Gastroesophageal sphincter (tissue), 3 donors: ENCODE data around the gene LDLRAD4.

Experiments used
- EP300 ChIP-seq: sonication (generic); formaldehyde crosslinking; IDR thresholded peaks from one replicate; pipeline ENCODE4 v1.6.1; 2017; ENCODE audit warnings: antibody characterized with exemption, mild to moderate bottlenecking
- POLR2A ChIP-seq, 2 donors: fragments of 450-650 bp; IDR thresholded peaks; one replicate each; pipeline ENCODE4 v1.6.1; 2017; ENCODE audit warnings: antibody characterized with exemption in 2 of 2, mild to moderate bottlenecking in 2 of 2, moderate library complexity in 1 of 2
- TF ChIP-seq, protein P1 (sequence below), 4 experiments: fragments of 200-600 bp in 2 of 4; fragments of 450-650 bp in 2 of 4; sonication (generic) in 1 of 4; IDR thresholded peaks; one replicate each; pipeline ENCODE4 v1.5.1; 2017 to 2019; ENCODE audit warnings: antibody characterized with exemption in 4 of 4, mild to moderate bottlenecking in 2 of 4, moderate library complexity in 2 of 4

DNA sequence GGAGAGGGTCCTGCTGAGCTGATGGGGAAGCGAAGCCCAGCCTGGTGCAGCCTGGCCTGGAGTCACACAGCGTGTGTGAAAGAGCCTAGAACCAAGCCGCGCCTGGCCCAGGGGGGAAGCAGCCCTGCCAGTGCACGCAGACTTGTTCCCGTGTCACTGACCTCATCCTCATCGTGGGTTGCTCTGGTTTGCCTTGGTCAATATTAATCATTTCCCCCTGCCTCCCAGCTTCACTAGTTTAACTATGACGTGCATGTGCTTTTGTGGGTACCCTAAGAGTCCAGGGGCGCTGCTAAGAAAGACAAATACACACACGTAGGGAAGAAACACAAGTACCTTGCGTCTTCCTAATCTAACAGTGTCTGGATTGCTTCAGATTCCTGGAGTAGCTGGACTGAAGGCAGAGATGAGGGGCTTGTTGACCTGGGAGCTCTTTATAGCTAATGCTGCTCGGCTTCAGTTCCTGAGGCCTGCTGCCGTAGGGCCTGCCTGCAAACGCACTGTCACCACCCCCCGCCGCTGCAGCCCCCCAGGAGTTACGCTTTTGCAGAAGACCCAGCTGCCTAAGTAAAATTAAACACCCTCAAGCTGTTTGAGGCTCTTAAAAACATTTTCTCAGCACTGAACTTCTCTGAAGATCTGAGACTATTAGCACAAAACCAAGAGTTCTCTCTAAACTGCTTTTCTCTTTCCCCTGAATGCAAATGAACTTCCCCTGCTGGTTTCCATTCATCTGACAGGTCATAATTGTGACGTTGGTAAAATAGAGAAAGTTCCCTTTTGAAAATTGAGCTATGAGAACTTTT is 348.6 kb downstream of the LDLRAD4 start:
- TF ChIP-seq POLR2A (IDR thresholded peaks at IDR 0.05) (no peak), EP300 (no peak)
- TF ChIP-seq, protein P1, sequence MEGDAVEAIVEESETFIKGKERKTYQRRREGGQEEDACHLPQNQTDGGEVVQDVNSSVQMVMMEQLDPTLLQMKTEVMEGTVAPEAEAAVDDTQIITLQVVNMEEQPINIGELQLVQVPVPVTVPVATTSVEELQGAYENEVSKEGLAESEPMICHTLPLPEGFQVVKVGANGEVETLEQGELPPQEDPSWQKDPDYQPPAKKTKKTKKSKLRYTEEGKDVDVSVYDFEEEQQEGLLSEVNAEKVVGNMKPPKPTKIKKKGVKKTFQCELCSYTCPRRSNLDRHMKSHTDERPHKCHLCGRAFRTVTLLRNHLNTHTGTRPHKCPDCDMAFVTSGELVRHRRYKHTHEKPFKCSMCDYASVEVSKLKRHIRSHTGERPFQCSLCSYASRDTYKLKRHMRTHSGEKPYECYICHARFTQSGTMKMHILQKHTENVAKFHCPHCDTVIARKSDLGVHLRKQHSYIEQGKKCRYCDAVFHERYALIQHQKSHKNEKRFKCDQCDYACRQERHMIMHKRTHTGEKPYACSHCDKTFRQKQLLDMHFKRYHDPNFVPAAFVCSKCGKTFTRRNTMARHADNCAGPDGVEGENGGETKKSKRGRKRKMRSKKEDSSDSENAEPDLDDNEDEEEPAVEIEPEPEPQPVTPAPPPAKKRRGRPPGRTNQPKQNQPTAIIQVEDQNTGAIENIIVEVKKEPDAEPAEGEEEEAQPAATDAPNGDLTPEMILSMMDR (IDR thresholded peaks at IDR 0.05), result no peak
